Urothelium cell line (cell line): ENCODE data around the gene SOX15.

ENCODE experiments used
- DNase-seq: peaks from one replicate; pipeline ENCODE4 v3.0.0; 2011; ENCODE audit warnings: low spot score, mixed read lengths
- FAIRE-seq: peaks from 2 replicates; lab custom pipeline; 2011; peaks lifted over from hg19 to GRCh38; lab: Jason Lieb, UNC

The SOX15 gene

GRCh38 chr17:7559320-7560171 lies 30.3 kb downstream of the SOX15 start:
- no peak for DNase-seq
- FAIRE-seq: no peak

- no peak for FAIRE-seq
- DNase-seq: no peak
Observed at GRCh38 chr17:7558544-7559319, 31.2 kb downstream of the SOX15 start, which contains the start of gene TNFSF13. TNFSF13 (plus strand) TSS chr17:7558750; CDS start chr17:7559040, 290 bp downstream.

GRCh38 chr17:7557775-7558543 lies 31.9 kb downstream of the SOX15 start:
- peak; percentile 58 for DNase-seq
- FAIRE-seq: no peak

- FAIRE-seq (no peak), DNase-seq (no peak)
Observed at GRCh38 chr17:7557147-7557764, 32.6 kb downstream of the SOX15 start.

GRCh38 chr17:7556627-7557026 lies 33.3 kb downstream of the SOX15 start:
- DNase-seq (no peak), FAIRE-seq (no peak)

- FAIRE-seq (no peak), DNase-seq (no peak)
Observed at GRCh38 chr17:7555320-7555948, 34.5 kb downstream of the SOX15 start.

- FAIRE-seq: no peak
Observed at GRCh38 chr17:7553356-7553755, 36.5 kb downstream of the SOX15 start.

DNA sequence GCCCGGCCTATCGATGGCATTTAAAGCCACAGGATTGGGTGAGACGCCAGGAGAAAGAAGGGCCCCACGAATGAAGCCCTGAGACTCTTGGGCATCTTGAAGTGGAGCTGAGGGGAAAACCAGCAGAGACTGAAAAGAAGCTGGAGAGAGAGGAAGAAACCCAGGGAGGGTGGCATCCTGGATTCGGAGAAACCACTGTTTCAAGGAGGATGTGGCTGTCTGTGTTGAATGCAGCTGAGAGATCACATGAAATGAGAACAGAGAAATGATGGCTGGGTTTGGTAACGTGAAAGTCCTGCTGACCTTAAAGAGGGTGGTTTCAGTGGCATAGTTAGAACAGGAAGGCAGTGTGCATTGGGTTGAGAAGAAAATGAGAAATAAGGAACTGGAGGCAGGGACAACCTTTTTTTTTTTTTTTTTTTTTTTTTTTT lies 37.3 kb downstream of the SOX15 start:
- FAIRE-seq (no peak), DNase-seq (no peak)

More at GRCh38 chr17:7553356-7553755, 36.5 kb downstream of the SOX15 start:
- DNase-seq: no peak

DNA sequence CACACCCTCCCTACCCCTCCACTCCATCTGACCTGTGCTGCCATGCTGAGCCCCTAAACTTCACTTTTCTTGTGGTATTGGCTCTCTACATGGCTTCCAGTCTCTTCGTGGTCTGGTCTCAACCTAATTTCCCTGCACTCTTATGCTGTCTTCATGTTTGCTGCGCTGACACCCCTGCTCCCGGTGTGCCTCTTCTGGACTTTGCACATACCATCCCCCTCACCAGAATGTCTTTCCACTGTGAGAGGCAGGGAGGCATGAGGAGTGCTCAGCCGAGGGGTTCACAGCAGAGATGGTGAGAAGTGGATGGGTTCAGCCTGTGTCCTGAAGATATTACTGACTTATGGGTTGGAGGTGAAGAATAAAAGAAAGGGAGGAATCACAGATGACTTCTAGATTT lies 38.5 kb downstream of the SOX15 start:
- FAIRE-seq: no peak
- no peak for DNase-seq

DNA sequence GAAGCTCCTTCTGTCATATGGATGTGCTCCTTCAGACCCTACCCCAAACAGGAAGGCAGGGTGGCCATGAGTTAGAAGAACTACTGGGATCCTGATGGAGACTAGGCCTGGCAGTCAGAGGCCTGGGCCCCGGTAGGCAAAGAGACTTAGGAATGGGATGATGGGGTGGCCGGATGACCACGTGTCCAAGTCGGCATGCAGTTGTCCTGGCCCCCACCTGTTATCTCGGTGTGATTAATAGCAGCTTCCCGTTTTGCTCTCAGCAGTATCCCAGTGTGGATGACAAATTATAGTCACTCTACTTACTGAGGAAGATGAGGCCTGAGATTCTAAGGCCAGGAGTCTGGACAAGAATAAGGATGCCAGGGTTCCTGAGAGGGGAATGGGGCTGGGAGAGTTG lies 39.5 kb downstream of the SOX15 start:
- FAIRE-seq: no peak
- DNase-seq: no peak

- DNase-seq (no peak), FAIRE-seq (no peak)
Observed at GRCh38 chr17:7549401-7550055, 40.4 kb downstream of the SOX15 start.

- DNase-seq (no peak), FAIRE-seq (no peak)
Observed at GRCh38 chr17:7548585-7549400, 41.1 kb downstream of the SOX15 start, which contains the start of gene TNFSF12. TNFSF12 (plus strand) TSS chr17:7549058; CDS start chr17:7549154, 96 bp downstream.

DNA sequence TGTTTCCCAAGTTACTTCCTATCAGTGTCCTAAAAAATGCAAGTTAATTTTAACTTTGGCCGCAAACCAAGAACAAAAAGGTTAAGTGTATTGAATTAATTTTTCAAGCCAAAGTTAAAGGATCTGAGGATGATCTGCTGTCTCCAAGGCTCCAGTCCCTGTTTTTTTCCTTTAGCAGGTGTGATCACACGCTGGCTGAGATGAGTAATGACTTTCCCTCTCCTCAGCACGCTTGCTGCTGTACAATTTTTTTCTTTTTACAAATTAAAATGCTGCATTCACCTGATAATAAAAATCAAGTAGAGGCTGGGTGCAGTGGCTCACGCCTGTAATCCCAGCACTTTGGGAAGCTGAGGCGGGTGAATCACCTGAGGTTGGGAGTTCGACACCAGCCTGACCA lies 45.0 kb downstream of the SOX15 start:
- no peak for DNase-seq
- no peak for FAIRE-seq

- DNase-seq (no peak), FAIRE-seq (no peak)
Observed at GRCh38 chr17:7541074-7541621, 48.7 kb downstream of the SOX15 start.

DNA sequence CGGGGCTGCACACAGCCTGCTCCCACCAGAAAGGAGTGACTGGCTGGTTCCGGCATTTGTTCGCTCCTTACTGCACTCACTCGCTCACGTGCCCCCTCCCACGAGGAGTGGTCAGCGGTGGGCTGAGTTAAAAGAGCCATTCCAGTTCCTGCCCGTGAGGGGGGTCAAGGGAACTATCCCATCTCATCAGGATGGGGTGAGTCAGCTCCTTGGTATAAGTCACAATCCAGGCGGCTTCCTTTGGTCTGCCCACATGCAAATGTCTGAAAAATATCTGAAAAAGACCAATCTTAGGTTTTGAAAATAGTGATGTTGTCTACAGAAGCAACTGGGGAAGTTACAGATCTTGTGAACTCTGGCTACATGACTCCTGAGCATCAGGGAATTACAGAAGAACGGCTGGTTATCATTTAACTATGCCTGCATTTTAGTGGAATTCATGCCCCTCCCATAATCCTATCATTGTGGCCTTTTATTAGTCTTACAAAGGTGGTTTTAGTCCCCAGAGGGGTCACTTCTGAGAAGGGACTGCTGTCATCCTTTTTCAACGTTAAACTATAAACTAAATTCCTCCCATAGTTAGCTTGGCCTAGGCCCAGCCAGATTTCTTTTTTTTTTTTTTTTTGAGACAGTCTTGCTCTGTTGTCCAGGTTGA lies 50.9 kb downstream of the SOX15 start:
- FAIRE-seq (no peak), DNase-seq (no peak)
